Endothelial cell (in vitro differentiated cells): Measurements from ENCODE around the gene MBTD1. TPM values are rescaled to one million over a fixed set of nuclear protein-coding genes. Genes with fewer than 3 reads are reported as not detected.
"Not testable (repeated sequence)": the region's sequence is repeated elsewhere in the genome, so short reads cannot be mapped to it uniquely, and the experiment has no call there.

Experiments
- DNase-seq: peaks from one replicate; pipeline ENCODE4 v3.0.0; 2021; ENCODE audit warnings: low spot score
- H3K27ac Mint-ChIP-seq: one replicate; pipeline ENCODE4 v1.8.0; 2021; ENCODE audit warnings: mixed read lengths, inconsistent platforms; ENCODE audit not compliant: unreplicated experiment
- H3K27me3 Mint-ChIP-seq: one replicate; pipeline ENCODE4 v1.8.0; 2021; ENCODE audit warnings: mild to moderate bottlenecking, moderate library complexity, mixed read lengths, inconsistent platforms; ENCODE audit not compliant: unreplicated experiment
- H3K36me3 Mint-ChIP-seq: one replicate; pipeline ENCODE4 v1.8.0; 2021; ENCODE audit warnings: mild to moderate bottlenecking, low read depth, mixed read lengths, inconsistent platforms; ENCODE audit not compliant: unreplicated experiment
- H3K4me1 Mint-ChIP-seq: one replicate; pipeline ENCODE4 v1.8.0; 2021; ENCODE audit warnings: mild to moderate bottlenecking, mixed read lengths, inconsistent platforms; ENCODE audit not compliant: unreplicated experiment
- H3K4me3 Mint-ChIP-seq: one replicate; pipeline ENCODE4 v1.8.0; 2021; ENCODE audit warnings: mild to moderate bottlenecking, mixed read lengths, inconsistent platforms; ENCODE audit not compliant: unreplicated experiment
- H3K9me3 Mint-ChIP-seq: one replicate; pipeline ENCODE4 v1.8.0; 2021; ENCODE audit warnings: mixed read lengths, inconsistent platforms; ENCODE audit not compliant: unreplicated experiment
- total RNA-seq: library from RNA; stranded (reverse); fragmentation: NEBNext Ultra II Directional; extraction: Animal tissue kit (Norgen Biotek cat#: 25700); gene quantifications from one replicate; pipeline ENCODE4 v1.2.1, GENCODE V29; 2021; ENCODE audit not compliant: unreplicated experiment
- TF ChIP-seq, protein P1 (sequence below): fragments of 200-600 bp; sonication (generic); IDR thresholded peaks from one replicate; pipeline ENCODE4 v1.5.0; 2021; ENCODE audit warnings: antibody characterized with exemption; ENCODE audit not compliant: unreplicated experiment

Gene MBTD1
- total RNA-seq, 1 donor from 2014 or later = 24.4 TPM

DNA sequence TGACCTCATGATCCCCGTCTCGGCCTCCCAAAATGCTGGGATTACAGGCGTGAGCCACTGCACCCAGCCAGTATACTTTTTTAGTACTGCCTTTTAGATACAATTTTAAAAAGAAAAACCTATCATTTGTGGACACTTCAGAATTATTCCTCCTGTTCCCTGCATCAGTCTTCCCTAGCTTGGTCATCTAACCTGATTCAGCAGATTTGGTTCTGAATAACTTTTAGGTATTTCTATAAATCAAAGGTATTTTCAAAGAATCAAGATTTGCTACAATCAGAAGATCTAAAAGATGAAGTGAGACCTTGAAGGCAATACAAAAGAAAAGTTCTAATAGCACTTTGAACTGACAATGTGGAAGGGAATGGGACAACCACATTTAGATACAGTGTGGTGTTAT, 30.0 kb downstream of the MBTD1 start:
- peaks cover 2% of the 10 kb centered on the region for H3K4me1 Mint-ChIP-seq
- H3K36me3 Mint-ChIP-seq = no peaks in the 10 kb centered on the region
- H3K27me3 Mint-ChIP-seq = no peaks in the 10 kb centered on the region
- TF ChIP-seq, protein P1, sequence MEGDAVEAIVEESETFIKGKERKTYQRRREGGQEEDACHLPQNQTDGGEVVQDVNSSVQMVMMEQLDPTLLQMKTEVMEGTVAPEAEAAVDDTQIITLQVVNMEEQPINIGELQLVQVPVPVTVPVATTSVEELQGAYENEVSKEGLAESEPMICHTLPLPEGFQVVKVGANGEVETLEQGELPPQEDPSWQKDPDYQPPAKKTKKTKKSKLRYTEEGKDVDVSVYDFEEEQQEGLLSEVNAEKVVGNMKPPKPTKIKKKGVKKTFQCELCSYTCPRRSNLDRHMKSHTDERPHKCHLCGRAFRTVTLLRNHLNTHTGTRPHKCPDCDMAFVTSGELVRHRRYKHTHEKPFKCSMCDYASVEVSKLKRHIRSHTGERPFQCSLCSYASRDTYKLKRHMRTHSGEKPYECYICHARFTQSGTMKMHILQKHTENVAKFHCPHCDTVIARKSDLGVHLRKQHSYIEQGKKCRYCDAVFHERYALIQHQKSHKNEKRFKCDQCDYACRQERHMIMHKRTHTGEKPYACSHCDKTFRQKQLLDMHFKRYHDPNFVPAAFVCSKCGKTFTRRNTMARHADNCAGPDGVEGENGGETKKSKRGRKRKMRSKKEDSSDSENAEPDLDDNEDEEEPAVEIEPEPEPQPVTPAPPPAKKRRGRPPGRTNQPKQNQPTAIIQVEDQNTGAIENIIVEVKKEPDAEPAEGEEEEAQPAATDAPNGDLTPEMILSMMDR = no peak
- H3K4me3 Mint-ChIP-seq = no peak overlapping the region
- H3K27ac Mint-ChIP-seq = no peak overlapping the region
- H3K9me3 Mint-ChIP-seq = no peaks in the 10 kb centered on the region
- DNase-seq = no peak

DNA sequence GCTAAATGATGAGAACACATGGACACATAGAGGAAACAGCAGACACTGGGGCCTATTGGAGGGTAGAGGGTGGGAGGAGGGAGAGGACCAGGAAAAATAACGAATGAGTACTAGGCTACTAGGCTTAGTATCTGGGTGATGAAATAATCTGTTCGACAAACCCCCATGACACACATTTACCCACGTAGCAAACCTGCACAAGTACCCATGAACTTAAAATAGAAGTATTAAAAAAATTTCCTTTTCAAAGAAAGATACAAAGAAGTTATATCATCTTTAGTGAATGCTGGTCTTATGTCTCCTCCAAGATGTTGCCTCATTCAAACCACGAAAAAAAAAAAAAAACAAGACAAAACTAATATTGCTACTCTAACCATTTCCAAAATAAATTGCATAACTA, 31.7 kb downstream of the MBTD1 start:
- no peak for DNase-seq
- Mint-ChIP-seq H3K27me3 (peaks cover 2% of the 10 kb centered on the region), H3K4me3 (no peak overlapping the region), H3K27ac (no peak overlapping the region), H3K36me3 (no peaks in the 10 kb centered on the region), H3K4me1 (peaks cover 13% of the 10 kb centered on the region), H3K9me3 (no peaks in the 10 kb centered on the region)
- TF ChIP-seq, protein P1 = no peak

DNA sequence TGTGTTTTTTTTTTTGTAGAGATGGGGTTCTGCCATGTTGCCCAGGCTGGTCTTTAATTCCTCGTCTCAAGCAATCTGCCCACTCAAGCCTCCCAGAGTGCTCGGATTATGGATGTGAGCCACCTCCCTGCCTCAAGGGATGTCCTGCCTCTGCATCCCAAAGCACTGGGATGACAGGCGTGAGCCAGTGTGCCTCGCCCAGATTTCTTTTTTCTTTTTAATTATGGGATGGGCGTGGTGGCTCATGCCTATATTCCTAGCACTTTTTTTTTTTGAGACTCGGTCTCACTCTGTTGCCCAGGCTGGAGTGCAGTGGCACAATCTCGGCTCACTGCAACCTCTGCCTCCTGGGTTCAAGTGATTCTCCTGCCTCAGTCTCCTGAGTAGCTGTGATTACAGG, 34.3 kb downstream of the MBTD1 start:
- H3K4me3 Mint-ChIP-seq, H3K27me3 Mint-ChIP-seq, H3K9me3 Mint-ChIP-seq, DNase-seq, H3K27ac Mint-ChIP-seq, H3K36me3 Mint-ChIP-seq: not testable (repeated sequence)
- peaks cover 13% of the 10 kb centered on the region for H3K4me1 Mint-ChIP-seq

DNA sequence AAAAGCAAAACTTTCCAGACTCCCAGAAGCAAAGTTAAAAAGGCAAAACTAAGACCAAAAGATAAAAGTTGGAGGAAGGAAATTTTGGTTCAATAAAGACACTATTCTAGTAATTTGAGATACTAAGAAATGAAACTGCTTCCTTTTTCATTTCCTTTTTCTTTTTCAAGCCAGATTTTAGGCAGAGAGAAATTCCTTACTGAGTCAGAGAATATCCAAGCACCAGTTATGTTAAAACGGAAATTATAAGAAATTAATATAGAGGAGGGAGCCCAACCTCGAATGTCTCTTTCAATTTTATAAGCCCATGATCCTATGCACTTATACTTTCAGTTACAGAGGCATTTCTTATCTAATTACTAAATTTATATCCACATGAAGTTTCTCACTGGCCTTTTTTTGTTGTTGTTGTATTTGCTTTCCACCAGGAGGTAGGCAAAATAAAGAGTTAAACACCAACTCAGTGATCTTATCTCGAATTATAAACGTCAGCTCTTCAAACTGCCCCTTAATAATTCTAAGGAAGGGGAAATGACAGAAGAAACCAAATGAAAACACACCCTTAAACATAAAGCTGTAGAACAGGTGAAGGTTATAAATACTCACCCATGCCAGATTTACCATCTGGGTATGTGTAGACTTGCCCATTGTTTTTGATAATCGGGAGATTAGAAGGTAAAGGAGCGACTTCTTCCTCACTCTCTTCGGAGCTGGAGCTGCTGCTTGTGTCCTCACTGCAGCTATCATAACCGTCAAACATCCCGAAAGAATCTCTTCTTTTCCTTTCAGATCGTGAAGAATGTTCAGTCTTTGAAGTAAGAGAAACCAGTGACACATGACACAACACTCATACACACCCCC, 35.2 kb downstream of the MBTD1 start:
- H3K27me3 Mint-ChIP-seq = peaks cover 2% of the 10 kb centered on the region
- peak overlapping the region; percentile 44 for H3K27ac Mint-ChIP-seq
- H3K9me3 Mint-ChIP-seq = no peaks in the 10 kb centered on the region

DNA sequence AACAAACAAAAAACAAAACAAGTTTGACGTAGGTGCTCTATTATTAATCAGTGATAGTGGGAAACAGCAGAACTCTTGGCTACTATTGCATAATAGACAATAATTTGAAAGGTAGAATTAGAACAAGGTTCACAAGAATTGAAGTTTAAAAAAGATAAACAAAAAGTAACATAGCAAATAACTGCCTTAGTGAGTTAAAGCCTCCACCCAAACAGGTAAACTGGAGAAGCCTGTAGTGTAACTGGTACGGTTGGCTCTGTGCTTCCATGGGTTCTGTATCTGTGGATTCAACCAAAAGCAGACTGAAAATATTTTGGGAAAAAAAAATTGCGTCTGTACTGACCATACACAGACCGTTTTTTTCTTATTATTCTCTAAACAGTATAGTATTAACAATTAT, 38.5 kb downstream of the MBTD1 start:
- H3K36me3 Mint-ChIP-seq = peaks cover 11% of the 10 kb centered on the region
- peaks cover 2% of the 10 kb centered on the region for H3K27me3 Mint-ChIP-seq
- DNase-seq = no peak
- peaks cover 13% of the 10 kb centered on the region for H3K4me1 Mint-ChIP-seq
- no peak overlapping the region for H3K27ac Mint-ChIP-seq
- no peak overlapping the region for H3K4me3 Mint-ChIP-seq
- TF ChIP-seq, protein P1 = no peak
- H3K9me3 Mint-ChIP-seq = no peaks in the 10 kb centered on the region

More for the DNA sequence above, 35.2 kb downstream of the MBTD1 start:
- Mint-ChIP-seq H3K4me3 (no peak overlapping the region), H3K4me1 (peaks cover 13% of the 10 kb centered on the region), H3K36me3 (peaks cover 7% of the 10 kb centered on the region)
- DNase-seq = no peak
- TF ChIP-seq, protein P1 = no peak
